GM18951 (cell line): ENCODE results near the gene KITLG.
"Not testable (repeated sequence)": the region's sequence is repeated elsewhere in the genome, so short reads cannot be mapped to it uniquely, and the experiment has no call there.

ENCODE experiments used
- POLR2A ChIP-seq: IDR thresholded peaks from 4 replicates; pipeline ENCODE4 v1.6.1; 2011; ENCODE audit warnings: mild to moderate bottlenecking; ENCODE audit not compliant: insufficient read length, insufficient read depth; ENCODE audit errors: extremely low read depth
- in situ Hi-C: fragments of 300-500 bp; cut with MboI; formaldehyde crosslinking; loops from one replicate; pipeline ENCODE4 v1.12.0; 2022; ENCODE audit warnings: low sequenced_read_pairs, mixed read lengths, inconsistent platforms; ENCODE audit not compliant: unreplicated experiment

Gene KITLG

DNA sequence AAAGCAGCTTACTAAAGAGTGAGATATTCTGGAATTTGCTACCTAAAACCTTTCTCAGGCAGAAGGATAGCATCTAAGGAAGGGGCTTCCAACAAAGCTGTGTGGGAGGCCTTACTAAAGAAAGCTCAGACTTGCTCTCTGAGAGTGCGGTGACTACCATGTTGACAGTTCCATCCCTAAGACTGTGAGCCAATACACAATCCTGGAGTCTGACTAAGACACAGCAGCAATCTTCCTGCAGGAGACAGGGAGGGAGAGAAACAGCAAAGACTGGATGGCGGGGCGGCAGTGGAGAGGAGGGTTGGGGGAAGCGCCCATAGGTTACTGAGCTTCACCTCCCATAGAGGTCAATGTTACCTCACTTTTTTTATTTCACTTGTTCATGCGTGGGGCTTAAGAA lies 70.9 kb downstream of the KITLG start:
- in situ Hi-C loops, result no loop called here
- no peak for TF ChIP-seq POLR2A

DNA sequence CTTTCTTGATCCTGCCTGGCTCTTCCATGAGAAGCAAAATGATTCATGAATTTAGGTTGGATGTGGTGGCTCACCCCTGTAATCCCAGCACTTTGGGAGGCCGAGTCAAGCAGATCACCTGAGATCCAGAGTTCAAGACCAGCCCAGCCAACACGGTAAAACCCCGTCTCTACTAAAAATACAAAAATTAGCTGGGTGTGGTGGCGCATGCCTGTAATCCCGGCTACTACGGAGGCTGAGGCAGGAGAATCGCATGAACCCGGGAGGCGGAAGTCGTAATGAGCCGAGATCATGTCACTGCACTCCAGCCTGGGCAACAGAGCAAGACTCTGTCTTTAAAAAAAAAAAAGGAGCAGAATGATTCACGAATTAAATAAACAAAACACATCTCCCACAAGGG lies 72.4 kb downstream of the KITLG start:
- in situ Hi-C loops, result not testable (repeated sequence)

DNA sequence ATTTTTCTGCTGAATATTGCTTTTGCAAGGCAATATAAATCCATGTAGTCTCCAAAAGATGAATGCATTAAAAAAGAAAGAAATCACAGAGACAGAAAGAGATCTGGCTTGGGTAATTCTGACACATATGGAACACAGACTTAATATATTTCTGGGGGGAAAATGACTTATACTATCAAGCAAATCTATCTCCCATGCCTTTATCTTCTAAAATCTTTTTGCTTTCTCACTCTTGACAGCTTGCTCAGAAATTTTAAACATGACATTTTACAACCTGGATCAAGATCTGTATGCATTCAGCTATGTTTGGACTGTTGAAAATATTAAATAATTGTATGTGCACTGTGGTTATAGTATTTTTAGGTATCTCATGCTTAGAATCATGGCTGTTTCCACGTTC lies 73.0 kb downstream of the KITLG start:
- in situ Hi-C loops, result no loop called here
- TF ChIP-seq POLR2A, result no peak

DNA sequence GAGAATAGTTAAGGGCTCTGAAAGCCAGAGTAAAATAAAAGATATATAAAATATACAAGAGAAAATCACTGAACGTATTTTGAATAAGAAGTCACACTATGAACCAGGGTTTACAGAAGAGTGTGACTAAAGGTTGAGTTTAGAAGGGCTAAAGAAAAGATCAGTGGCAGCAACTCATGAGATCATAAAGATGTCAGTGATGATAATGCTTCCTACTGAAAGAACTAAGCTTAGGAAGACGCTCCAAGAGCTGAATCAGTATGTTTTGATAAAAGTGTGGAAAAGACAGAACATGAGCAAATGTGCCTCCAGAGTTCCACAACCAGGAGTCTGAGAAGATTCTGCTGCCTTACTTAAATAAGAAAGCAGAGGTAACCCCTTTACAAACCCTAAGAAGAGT lies 74.6 kb downstream of the KITLG start:
- TF ChIP-seq POLR2A, result no peak
- in situ Hi-C loops, result no loop called here

DNA sequence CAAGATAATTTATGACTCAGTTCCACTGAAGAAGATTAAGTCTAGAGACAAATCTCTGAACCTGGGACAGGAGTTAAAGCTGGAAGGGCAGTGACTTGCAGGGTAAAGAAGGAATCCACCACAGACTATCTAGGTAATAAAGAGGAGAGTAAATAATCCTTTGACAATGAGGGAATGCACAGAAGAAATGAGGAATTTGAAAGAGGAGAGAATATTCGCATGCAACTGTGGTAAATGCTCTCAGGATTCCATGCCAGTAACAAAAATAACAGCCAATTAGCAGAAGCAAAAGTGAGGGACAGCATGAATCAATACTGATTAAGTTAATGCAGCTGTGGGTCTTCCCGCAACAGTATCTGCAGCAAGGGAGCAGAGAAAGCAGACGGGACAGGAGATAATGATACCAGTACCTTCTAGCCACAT lies 77.0 kb downstream of the KITLG start:
- no peak for TF ChIP-seq POLR2A

DNA sequence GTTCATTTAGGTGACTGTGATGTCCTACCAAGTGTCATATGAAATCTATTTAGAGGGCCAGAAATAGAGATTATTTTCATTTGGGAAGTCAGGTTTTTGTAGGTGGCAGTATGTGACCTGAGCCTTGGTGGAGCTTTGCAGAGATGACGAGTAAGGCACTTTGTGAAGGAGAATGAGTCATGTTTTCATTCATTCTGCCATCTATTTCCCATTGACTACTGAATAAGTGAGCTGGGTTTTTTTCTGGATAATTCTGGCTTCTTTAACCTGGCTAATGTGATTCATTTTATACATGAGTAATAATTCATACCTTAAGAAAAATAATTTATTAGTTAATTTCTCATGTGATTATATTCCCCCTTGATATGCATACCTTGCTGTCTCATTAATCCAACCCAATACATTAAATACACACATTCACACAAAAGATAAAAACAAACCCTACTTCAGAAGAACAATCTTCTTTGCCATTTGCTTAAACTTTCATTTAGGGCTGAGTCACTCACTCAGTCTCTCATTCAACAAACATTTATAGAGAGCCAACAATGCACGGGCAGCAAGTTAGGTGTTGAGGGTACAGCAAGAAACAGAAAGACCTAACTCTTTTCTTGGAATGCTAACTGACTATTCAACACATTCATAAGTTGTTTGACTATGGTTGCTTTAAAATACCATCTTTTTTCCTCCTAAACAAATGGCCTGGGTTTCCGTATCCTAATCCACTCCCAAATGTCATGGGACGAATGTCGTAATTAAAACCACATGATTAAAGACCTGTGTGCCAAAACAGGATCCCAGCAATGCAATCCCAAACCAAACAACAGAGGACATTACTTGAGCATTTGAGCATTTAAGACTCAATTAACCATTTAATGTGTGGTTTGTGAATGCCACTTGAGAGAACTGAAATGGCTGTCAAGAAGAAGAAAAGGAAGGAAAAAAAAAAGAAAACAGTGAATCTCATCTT lies 78.0 kb downstream of the KITLG start:
- in situ Hi-C loops, result no loop called here
- TF ChIP-seq POLR2A, result no peak

More for the DNA sequence above, 77.0 kb downstream of the KITLG start:
- in situ Hi-C loops, result no loop called here

DNA sequence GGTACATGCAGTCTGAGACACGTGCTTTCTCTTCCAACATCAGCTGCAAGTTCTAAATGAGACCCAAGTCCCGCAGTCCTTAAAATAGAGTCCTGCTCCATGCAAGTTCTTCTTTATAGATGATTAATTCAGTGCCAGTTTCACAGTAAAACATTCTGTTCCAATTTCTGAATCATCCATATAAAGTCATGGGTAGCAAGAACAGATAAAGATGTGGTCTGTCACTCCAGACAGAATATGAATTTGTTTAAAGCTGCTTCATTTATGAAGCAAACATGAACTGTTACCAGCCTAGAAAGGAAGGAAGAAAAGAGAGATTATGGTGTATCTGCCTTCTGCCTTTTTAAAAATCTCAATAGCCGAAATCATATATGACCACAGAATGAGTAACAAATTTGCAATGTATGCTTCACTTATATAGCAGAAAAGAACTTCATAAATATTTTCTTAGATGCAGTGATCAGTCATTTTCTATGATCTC lies 83.3 kb downstream of the KITLG start:
- in situ Hi-C loops, result no loop called here
- no peak for TF ChIP-seq POLR2A

DNA sequence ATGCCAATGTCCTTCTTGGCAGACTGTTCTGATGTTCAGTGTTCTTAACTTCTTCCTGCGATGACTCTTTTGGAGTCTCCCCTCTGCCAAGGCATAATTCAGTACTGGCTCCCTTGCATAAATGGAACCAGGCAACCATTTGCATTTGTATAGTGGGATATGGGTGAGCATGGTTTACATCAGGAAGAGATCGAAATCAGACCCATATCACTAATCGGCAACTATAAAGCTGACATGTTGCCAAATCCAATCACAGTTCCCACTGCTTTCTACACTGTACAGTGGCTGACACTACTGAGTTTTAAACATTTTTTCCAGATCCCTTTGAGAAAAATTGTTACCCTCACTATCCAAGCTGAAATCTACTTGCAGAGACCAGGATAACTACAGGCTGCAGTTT lies 83.8 kb downstream of the KITLG start:
- TF ChIP-seq POLR2A, result no peak
- in situ Hi-C loops, result no loop called here

DNA sequence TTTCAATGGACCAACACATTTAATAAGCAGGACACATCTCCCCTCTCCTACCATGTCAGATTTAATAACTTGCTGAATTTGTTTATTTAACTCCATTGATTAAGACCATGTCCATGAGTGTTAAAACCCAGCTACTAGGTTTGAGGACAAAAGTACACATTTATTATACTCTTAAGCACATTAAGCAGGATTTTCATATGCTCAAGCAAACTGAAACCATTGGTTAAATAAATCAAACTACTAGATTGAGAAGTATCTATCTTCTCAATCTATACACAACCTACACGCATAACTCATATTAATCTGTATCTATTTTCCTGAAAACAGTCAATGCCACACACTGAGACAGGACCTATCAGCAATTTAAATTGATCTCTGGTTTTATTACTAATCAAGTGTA lies 85.2 kb downstream of the KITLG start:
- TF ChIP-seq POLR2A, result no peak
- in situ Hi-C loops, result no loop called here

DNA sequence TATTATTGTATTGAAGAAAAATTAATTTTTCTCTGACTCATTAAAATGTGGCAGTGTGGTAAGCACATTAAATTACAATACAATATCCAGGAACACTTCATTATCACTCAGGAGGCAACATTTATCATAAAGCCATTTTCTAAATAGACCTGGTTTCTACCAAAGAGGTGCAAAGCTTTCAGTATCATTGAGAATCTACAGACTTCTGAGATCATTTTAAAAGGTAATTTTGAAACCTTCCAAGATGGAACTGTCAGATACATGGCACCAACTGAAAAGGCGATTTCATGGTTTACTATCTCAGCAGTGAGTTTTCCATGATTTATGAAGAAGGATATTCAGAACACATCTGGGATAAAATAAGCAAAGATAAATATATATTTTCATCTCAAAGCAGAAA lies 85.8 kb downstream of the KITLG start:
- in situ Hi-C loops, result no loop called here
- TF ChIP-seq POLR2A, result no peak

DNA sequence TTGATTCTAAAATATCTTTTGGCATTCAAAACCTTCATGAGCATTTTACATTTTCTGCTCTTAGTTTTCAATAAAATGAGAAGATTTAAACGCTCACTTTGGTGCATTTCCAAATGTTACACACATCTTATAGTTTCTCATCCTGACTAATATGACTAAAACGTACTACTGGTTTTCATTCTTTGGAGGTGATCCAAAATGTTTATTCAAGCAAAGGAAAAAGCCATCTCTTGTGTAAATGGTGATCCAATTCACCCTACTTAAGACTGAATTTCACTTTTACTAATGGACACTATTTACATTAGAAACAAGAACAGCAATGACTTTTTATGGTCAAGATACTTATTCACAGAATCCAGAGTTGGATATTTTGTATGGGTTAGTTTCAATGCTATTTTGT lies 86.6 kb downstream of the KITLG start:
- in situ Hi-C loops, result no loop called here

DNA sequence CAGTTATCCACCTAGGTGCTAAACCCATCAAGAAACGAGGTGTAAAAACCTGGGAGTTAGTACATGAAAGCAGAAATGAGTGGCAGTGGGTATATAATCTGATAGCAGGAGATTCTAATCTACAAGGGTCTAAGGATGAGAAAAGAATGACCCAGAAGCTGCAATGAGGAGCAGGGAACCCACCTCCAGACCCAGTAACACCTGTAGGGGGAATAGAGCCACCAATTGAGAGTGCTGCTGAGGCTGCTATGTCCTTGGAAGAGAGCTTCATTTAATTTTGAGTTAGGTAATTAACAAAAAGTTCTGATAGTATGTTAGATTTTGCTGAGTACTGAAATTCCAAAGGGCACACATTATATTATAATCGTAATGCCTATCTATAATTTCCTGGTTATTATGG lies 89.8 kb downstream of the KITLG start:
- in situ Hi-C loops, result no loop called here
- TF ChIP-seq POLR2A, result no peak

More for the DNA sequence above, 86.6 kb downstream of the KITLG start:
- no peak for TF ChIP-seq POLR2A

DNA sequence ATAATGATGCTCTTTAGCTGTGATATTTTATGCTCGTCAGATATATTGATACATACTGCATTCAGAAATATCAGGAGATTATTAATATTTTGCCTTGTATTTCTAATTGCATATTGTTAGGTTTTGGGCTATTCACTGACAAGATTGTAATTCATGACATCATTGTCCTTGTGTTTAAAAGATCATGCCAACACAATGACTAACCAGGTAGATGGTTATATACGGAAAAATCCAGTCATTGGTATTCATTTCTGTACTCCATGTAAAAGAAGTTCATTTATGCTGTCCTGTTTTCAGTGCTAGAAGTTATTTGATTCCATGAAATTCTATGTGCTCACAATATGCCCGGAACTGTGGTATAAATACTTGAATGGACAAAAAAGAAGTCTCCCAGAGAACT lies 107.5 kb downstream of the KITLG start:
- in situ Hi-C loops, result no loop called here
- no peak for TF ChIP-seq POLR2A

DNA sequence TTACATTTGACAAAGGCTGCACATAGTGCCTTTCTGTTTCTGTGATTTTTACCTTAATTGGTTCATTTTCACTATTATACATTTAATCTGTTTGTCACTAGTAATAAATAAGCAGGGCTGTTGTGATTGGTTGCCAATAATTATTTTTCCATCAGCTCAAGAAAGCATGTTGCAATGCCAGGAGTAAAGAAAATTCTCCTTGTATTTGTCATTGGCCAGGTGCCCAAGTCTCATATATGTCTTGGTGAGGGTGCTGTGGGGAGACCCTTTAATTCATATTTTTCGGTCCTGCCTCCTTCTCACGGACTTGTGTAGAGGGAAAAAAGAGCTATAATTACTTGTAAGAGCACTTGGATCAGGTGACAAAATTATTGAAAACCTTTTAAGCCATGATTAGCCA lies 108.0 kb downstream of the KITLG start:
- in situ Hi-C loops, result no loop called here

DNA sequence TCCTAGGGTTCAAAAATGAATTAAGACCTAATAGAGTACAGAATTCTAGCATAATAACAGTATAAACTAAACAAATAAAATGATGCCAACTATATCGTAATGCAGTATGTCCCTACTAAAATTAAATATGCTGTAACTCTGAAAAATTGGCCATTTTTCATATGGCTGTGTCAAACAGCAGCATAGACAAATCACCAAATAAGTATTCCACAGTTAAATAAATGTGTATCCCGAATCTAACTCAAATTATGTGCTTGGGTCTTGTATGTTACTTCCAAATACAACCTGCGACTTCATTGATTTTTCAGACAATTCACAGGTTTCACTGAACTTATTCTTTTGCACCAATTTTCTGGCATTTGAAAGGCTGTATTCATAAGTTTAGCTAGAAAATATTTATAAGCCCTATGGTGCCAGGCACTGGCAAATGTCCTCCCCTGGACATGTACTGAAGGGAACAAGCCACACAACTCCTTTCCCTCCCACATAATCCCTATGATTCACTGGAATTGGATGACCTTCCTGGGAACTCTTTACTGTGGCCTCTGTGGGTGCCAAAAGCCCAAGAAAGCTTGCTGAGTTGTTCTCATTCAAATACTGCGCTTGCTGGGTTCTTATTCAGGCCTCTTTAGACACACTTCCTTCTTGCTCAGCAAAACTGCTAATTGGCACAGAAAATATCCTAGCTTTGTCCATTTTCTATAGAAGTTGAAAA lies 108.8 kb downstream of the KITLG start:
- TF ChIP-seq POLR2A, result no peak
- in situ Hi-C loops, result no loop called here

More for the DNA sequence above, 108.0 kb downstream of the KITLG start:
- no peak for TF ChIP-seq POLR2A
